PFSK-1 (cell line): ENCODE measurements around the gene WNT16.

Experiments
- POLR2AphosphoS5 ChIP-seq: IDR thresholded peaks from 2 replicates; pipeline ENCODE4 v1.6.1; 2012; ENCODE audit warnings: low read depth, mild to moderate bottlenecking, control low read depth, low read length, moderate library complexity
- TF ChIP-seq, protein P1 (sequence below), 2 experiments: IDR thresholded peaks; 2 replicates each; pipeline versions ENCODE4 v1.6.1 to v1.8.0; 2011 to 2012; ENCODE audit warnings: low read depth in 2 of 2, low read length in 2 of 2, control low read depth in 1 of 2, inconsistent platforms in 1 of 2, mild to moderate bottlenecking in 1 of 2, moderate library complexity in 1 of 2; ENCODE audit not compliant: insufficient read depth in 1 of 2

DNA sequence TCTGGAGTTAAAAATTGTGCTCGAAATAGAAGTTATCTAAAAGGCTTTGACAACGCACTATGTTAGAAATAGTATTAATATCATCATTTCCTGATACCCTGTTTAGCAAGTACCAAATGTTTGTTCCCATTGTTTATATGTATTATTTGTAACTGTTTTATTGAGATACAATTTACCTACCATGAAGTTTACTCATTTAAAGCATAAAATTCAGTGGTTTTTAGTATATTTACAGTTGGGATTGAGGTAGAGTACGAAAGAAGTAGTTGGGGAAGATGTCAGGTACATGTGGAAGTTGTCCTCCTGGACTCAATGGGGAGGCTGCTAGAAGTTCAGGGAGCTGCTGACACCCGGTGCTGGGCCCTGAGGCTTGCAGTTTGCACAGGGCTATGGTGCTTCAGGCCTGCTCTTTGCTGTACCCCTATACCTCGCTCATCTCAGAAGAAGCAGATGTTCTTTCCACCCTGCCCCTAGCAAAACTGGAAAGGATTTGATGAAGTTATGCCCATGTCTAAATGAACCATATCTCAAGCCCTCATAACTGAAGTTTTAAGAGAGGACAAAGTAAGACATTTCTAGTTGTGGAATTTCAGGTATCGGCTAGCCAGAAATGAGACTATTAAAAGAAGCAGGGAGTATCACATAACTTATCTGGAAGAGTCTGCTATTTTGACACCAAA, 25.2 kb upstream of the WNT16 start:
- no peak for TF ChIP-seq POLR2AphosphoS5
- TF ChIP-seq, protein P1, sequence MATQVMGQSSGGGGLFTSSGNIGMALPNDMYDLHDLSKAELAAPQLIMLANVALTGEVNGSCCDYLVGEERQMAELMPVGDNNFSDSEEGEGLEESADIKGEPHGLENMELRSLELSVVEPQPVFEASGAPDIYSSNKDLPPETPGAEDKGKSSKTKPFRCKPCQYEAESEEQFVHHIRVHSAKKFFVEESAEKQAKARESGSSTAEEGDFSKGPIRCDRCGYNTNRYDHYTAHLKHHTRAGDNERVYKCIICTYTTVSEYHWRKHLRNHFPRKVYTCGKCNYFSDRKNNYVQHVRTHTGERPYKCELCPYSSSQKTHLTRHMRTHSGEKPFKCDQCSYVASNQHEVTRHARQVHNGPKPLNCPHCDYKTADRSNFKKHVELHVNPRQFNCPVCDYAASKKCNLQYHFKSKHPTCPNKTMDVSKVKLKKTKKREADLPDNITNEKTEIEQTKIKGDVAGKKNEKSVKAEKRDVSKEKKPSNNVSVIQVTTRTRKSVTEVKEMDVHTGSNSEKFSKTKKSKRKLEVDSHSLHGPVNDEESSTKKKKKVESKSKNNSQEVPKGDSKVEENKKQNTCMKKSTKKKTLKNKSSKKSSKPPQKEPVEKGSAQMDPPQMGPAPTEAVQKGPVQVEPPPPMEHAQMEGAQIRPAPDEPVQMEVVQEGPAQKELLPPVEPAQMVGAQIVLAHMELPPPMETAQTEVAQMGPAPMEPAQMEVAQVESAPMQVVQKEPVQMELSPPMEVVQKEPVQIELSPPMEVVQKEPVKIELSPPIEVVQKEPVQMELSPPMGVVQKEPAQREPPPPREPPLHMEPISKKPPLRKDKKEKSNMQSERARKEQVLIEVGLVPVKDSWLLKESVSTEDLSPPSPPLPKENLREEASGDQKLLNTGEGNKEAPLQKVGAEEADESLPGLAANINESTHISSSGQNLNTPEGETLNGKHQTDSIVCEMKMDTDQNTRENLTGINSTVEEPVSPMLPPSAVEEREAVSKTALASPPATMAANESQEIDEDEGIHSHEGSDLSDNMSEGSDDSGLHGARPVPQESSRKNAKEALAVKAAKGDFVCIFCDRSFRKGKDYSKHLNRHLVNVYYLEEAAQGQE (IDR thresholded peaks at IDR 0.05; ENCODE audit: insufficient read depth in 1 of 2, low read depth in 2 of 2, low read length in 2 of 2): no peak
